Endothelial cell of umbilical vein (primary cell): ENCODE measurements around the gene BMP2K. TPM values are rescaled to one million over a fixed set of nuclear protein-coding genes. Genes with fewer than 3 reads are reported as not detected.

Source experiments
- BruUV-seq: library from RNA; stranded (reverse); fragments of 400-500 nt; replicated peaks from 2 replicates; lab custom pipeline; 2021; lab: Mats Ljungman, UMichigan
- CTCF ChIA-PET: fragments of 300-600, 350-600 bp; sonication (Branson Sonifier 250); formaldehyde crosslinking; loops from one replicate; lab custom pipeline; 2021; ENCODE audit warnings: antibody characterized with exemption, inconsistent platforms; lab: Charles Lee
- POLR2A ChIA-PET: fragments of 300-600, 350-600 bp; sonication (Branson Sonifier 250); formaldehyde crosslinking; loops from one replicate; lab custom pipeline; 2021; ENCODE audit warnings: antibody characterized with exemption, inconsistent platforms; lab: Charles Lee
- DNase-seq: peaks from one replicate; pipeline ENCODE4 v3.0.0-alpha.2; 2011; ENCODE audit warnings: low read depth, low spot score
- FAIRE-seq: peaks from 2 replicates; lab custom pipeline; 2011; peaks lifted over from hg19 to GRCh38; lab: Jason Lieb, UNC
- H2AFZ ChIP-seq: 2 replicates; pipeline ENCODE4 v1.6.0; 2012; ENCODE audit warnings: low read depth, low read length, control low read depth, inconsistent platforms
- H3K27ac ChIP-seq: 2 replicates; pipeline ENCODE4 v1.5.1; 2011; ENCODE audit warnings: low read depth, mild to moderate bottlenecking, control low read depth, low read length, moderate library complexity; ENCODE audit not compliant: insufficient read depth
- H3K27me3 ChIP-seq, 2 experiments: 2 replicates each; pipeline versions ENCODE4 v1.6.0 to v1.6.1; 2011; ENCODE audit warnings: low read length in 2 of 2, mixed read lengths in 1 of 2; ENCODE audit not compliant: control insufficient read depth in 2 of 2, insufficient read depth in 2 of 2
- H3K36me3 ChIP-seq, 2 experiments: 2 replicates in 1 of 2; 3 replicates in 1 of 2; pipeline ENCODE4 v1.5.1; 2011; ENCODE audit warnings: low read length in 2 of 2, mild to moderate bottlenecking in 1 of 2, moderate library complexity in 1 of 2; ENCODE audit not compliant: control insufficient read depth in 2 of 2, insufficient read depth in 2 of 2; ENCODE audit errors: extremely low read depth in 1 of 2
- H3K4me1 ChIP-seq: 3 replicates; pipeline ENCODE4 v1.5.1; 2011; ENCODE audit warnings: mild to moderate bottlenecking, low read length; ENCODE audit not compliant: control insufficient read depth, insufficient read depth; ENCODE audit errors: extremely low read depth
- H3K4me2 ChIP-seq: 2 replicates; pipeline ENCODE4 v1.6.1; 2011; ENCODE audit warnings: low read length, control low read depth, mixed read lengths; ENCODE audit not compliant: insufficient read depth
- H3K4me3 ChIP-seq, 3 experiments: fragments of 200-600 bp in 1 of 3; sonication (generic), shearing (Covaris generic) in 1 of 3; replicated peaks in 1 of 3; 2 replicates each; pipeline ENCODE4 v1.5.1; 2011 to 2016; ENCODE audit warnings: control low read depth in 3 of 3, low read length in 3 of 3, mild to moderate bottlenecking in 2 of 3, inconsistent platforms in 1 of 3, low read depth in 1 of 3, moderate library complexity in 1 of 3; ENCODE audit not compliant: insufficient read depth in 1 of 3
- H3K79me2 ChIP-seq: 2 replicates; pipeline ENCODE4 v1.6.0; 2012; ENCODE audit warnings: low read length, inconsistent platforms; ENCODE audit not compliant: control insufficient read depth, insufficient read depth
- H3K9ac ChIP-seq: replicated peaks from 2 replicates; pipeline ENCODE3; 2011; ENCODE audit warnings: low read length, control low read depth; ENCODE audit not compliant: insufficient read depth; ENCODE audit errors: extremely low read depth
- H3K9me1 ChIP-seq: replicated peaks from 3 replicates; pipeline ENCODE4 v1.6.0; 2011; ENCODE audit warnings: mild to moderate bottlenecking, low read length; ENCODE audit not compliant: control insufficient read depth, insufficient read depth; ENCODE audit errors: extremely low read depth
- H3K9me3 ChIP-seq: replicated peaks from 2 replicates; pipeline ENCODE4 v1.5.1; 2012; ENCODE audit warnings: low read length, inconsistent platforms; ENCODE audit not compliant: control insufficient read depth, insufficient read depth
- H4K20me1 ChIP-seq: replicated peaks from 2 replicates; pipeline ENCODE3; 2011; ENCODE audit warnings: mild to moderate bottlenecking, low read length; ENCODE audit not compliant: control insufficient read depth, insufficient read depth; ENCODE audit errors: extremely low read depth
- EZH2 ChIP-seq: IDR thresholded peaks from 2 replicates; pipeline ENCODE4 v1.6.1; 2012; ENCODE audit warnings: borderline replicate concordance, low read depth, mild to moderate bottlenecking, moderate library complexity, low read length, inconsistent platforms; ENCODE audit not compliant: severe bottlenecking
- FOS ChIP-seq: IDR thresholded peaks from 2 replicates; pipeline ENCODE4 v1.6.1; 2011; ENCODE audit warnings: mild to moderate bottlenecking, low read length, moderate library complexity, borderline replicate concordance; ENCODE audit not compliant: insufficient read depth
- GATA2 ChIP-seq: IDR thresholded peaks from 2 replicates; pipeline ENCODE4 v1.7.0; 2011; ENCODE audit warnings: low read depth, mild to moderate bottlenecking, moderate library complexity, mixed read lengths, low read length; ENCODE audit not compliant: insufficient read length, insufficient read depth
- JUN ChIP-seq: IDR thresholded peaks from 2 replicates; pipeline ENCODE4 v1.6.1; 2011; ENCODE audit warnings: borderline replicate concordance, low read depth; ENCODE audit not compliant: insufficient read length, insufficient read depth
- MYC ChIP-seq: IDR thresholded peaks from one replicate; pipeline ENCODE4 v1.6.1; 2011; ENCODE audit warnings: mild to moderate bottlenecking, low read depth, low read length
- POLR2A ChIP-seq: IDR thresholded peaks from 2 replicates; pipeline ENCODE4 v1.6.1; 2012; ENCODE audit warnings: low read depth, mild to moderate bottlenecking, control low read depth, low read length
- POLR2AphosphoS5 ChIP-seq: IDR thresholded peaks from 2 replicates; pipeline ENCODE4 v1.6.1; 2012; ENCODE audit warnings: low read depth, mild to moderate bottlenecking, control low read depth, low read length, moderate library complexity; ENCODE audit not compliant: insufficient read depth
- dilution Hi-C: fragments of 300-500 bp; cut with MboI; formaldehyde crosslinking; loops from one replicate; pipeline ENCODE4 v1.15.0; 2019; ENCODE audit warnings: low sequenced_read_pairs; ENCODE audit not compliant: extremely low pct_ligation_motif_present
- intact Hi-C: fragments of 100-400 bp; cut with micrococcal nuclease; formaldehyde crosslinking; loops from one replicate; pipeline ENCODE4 v1.10.0; 2022
- polyA plus RNA-seq, 4 experiments: library from polyadenylated mRNA; depleted of rRNA in 3 of 4; stranded (reverse) in 3 of 4; unstranded in 1 of 4; fragments of >200 nt; gene quantifications; 2 replicates each; pipeline versions ENCODE4 v1.2.1 to v1.2.3, GENCODE V29; 2011 to 2012; ENCODE audit warnings: missing spikeins in 1 of 4
- total RNA-seq: library from RNA; stranded (reverse); gene quantifications from 2 replicates; pipeline ENCODE4 v1.2.3, GENCODE V29; 2021
- TF ChIP-seq, protein P1 (sequence below): IDR thresholded peaks from 2 replicates; pipeline ENCODE4 v1.6.1; 2011; ENCODE audit not compliant: insufficient read depth, insufficient read length
- TF ChIP-seq, protein P2 (sequence below), 2 donors: IDR thresholded peaks; 1 replicate in 1 of 2; 2 replicates in 1 of 2; pipeline ENCODE4 v1.5.1; 2011; ENCODE audit warnings: low read length in 2 of 2, mild to moderate bottlenecking in 2 of 2, moderate library complexity in 2 of 2, control low read depth in 1 of 2, inconsistent platforms in 1 of 2, low read depth in 1 of 2; ENCODE audit not compliant: insufficient read depth in 1 of 2; ENCODE audit errors: extremely low read depth in 1 of 2

BMP2K gene
- total and polyA plus RNA-seq, 2 donors (not counting 3 experiments of a cell fraction or from before 2014, with no cell fraction given) = 16.1 to 37.9 TPM

- Histone ChIP-seq H2AFZ (no peak overlapping the region), H3K4me3 (no peak overlapping the region), H3K36me3 (no peaks in the 10 kb centered on the region), H3K4me2 (no peak overlapping the region), H3K27ac (no peak overlapping the region), H3K9me1 (no peaks in the 10 kb centered on the region), H3K79me2 (peaks cover 63% of the 10 kb centered on the region), H3K9ac (no peak overlapping the region), H3K9me3 (no peaks in the 10 kb centered on the region), H4K20me1 (peaks cover 5% of the 10 kb centered on the region), H3K4me1 (no peaks in the 10 kb centered on the region), H3K27me3 (no peaks in the 10 kb centered on the region)
- ChIA-PET CTCF (no interaction called here), POLR2A (no interaction called here)
- no peak for FAIRE-seq
- dilution Hi-C loops (no loop called here), intact Hi-C loops (no loop called here)
- no TSS peak for BruUV-seq
- TF ChIP-seq POLR2AphosphoS5 (no peak), JUN (no peak)
- no peak for DNase-seq
Measured at GRCh38 chr4:78818530-78819079, 42.5 kb downstream of the BMP2K start.

- no TSS peak for BruUV-seq
- Histone ChIP-seq H3K79me2 (peaks cover 47% of the 10 kb centered on the region), H3K9me3 (no peaks in the 10 kb centered on the region), H3K4me3 (no peak overlapping the region), H4K20me1 (peaks cover 3% of the 10 kb centered on the region), H3K4me1 (no peaks in the 10 kb centered on the region), H2AFZ (no peak overlapping the region), H3K36me3 (peaks cover 5 to 12% of the 10 kb centered on the region in 2 experiments), H3K27ac (no peak overlapping the region), H3K4me2 (no peak overlapping the region), H3K27me3 (no peaks in the 10 kb centered on the region), H3K9ac (no peak overlapping the region), H3K9me1 (no peaks in the 10 kb centered on the region)
- CTCF ChIA-PET = interaction anchor here (1.5 kb wide), 2 partner anchors 39 to 180 kb away, joined by 3 to 4 read pairs; no protein-coding TSS in a partner anchor
- intact Hi-C loops (no loop called here), dilution Hi-C loops (no loop called here)
- DNase-seq (no peak), FAIRE-seq (no peak)
- POLR2A ChIA-PET = no interaction called here
- no peak for TF ChIP-seq JUN
- TF ChIP-seq POLR2AphosphoS5 = no peak
- no peak for TF ChIP-seq EZH2
- no peak for TF ChIP-seq FOS
- no peak for TF ChIP-seq GATA2
- TF ChIP-seq, protein P1, sequence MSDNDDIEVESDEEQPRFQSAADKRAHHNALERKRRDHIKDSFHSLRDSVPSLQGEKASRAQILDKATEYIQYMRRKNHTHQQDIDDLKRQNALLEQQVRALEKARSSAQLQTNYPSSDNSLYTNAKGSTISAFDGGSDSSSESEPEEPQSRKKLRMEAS = no peak
- TF ChIP-seq MYC = no peak
- TF ChIP-seq, protein P2, sequence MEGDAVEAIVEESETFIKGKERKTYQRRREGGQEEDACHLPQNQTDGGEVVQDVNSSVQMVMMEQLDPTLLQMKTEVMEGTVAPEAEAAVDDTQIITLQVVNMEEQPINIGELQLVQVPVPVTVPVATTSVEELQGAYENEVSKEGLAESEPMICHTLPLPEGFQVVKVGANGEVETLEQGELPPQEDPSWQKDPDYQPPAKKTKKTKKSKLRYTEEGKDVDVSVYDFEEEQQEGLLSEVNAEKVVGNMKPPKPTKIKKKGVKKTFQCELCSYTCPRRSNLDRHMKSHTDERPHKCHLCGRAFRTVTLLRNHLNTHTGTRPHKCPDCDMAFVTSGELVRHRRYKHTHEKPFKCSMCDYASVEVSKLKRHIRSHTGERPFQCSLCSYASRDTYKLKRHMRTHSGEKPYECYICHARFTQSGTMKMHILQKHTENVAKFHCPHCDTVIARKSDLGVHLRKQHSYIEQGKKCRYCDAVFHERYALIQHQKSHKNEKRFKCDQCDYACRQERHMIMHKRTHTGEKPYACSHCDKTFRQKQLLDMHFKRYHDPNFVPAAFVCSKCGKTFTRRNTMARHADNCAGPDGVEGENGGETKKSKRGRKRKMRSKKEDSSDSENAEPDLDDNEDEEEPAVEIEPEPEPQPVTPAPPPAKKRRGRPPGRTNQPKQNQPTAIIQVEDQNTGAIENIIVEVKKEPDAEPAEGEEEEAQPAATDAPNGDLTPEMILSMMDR (IDR thresholded peaks at IDR 0.05; ENCODE audit: extremely low read depth in 1 of 2, insufficient read depth in 1 of 2, low read depth in 1 of 2, low read length in 2 of 2) = no peak
- TF ChIP-seq POLR2A = no peak
Measured at GRCh38 chr4:78824001-78824400, 47.9 kb downstream of the BMP2K start.
